GM12891 (cell line): ENCODE measurements around the gene ADCY1.

Source experiments
- POLR2AphosphoS5 ChIP-seq: IDR thresholded peaks from 2 replicates; pipeline ENCODE4 v1.6.1; 2011; ENCODE audit warnings: low read depth, low read length, control low read depth
- POU2F2 ChIP-seq: IDR thresholded peaks from 2 replicates; pipeline ENCODE4 v1.6.1; 2011; ENCODE audit warnings: low read depth, mild to moderate bottlenecking, control low read depth, low read length, moderate library complexity
- TAF1 ChIP-seq: IDR thresholded peaks from 2 replicates; pipeline ENCODE4 v1.6.1; 2011; ENCODE audit warnings: low read depth, low read length, control low read depth

GRCh38 chr7:45575501-45576248, 1.5 kb downstream of the ADCY1 start:
- TF ChIP-seq POU2F2 (no peak), TAF1 (no peak), POLR2AphosphoS5 (no peak)
